H1 (cell line): ENCODE measurements around the gene MLH3. TPM values are rescaled to one million over a fixed set of nuclear protein-coding genes. Genes with fewer than 3 reads are reported as not detected.

Experiments
- CHD2 ChIP-seq: IDR thresholded peaks from 2 replicates; pipeline ENCODE4 v1.6.1; 2012; ENCODE audit warnings: low read length, improper control_type of control experiment
- EZH2 ChIP-seq: fragments of 200-600 bp; sonication (generic); IDR thresholded peaks from 2 replicates; pipeline ENCODE4 v1.7.1; 2012; ENCODE audit warnings: low read depth, mild to moderate bottlenecking, moderate library complexity, low read length, inconsistent platforms; ENCODE audit not compliant: severe bottlenecking
- HDAC6 ChIP-seq: IDR thresholded peaks from one replicate; pipeline ENCODE4 v1.7.1; 2012; ENCODE audit warnings: low read depth, mild to moderate bottlenecking, inconsistent platforms, low read length, moderate library complexity
- KDM1A ChIP-seq: fragments of 200-600, 300-600 bp; sonication (generic); IDR thresholded peaks from 2 replicates; pipeline ENCODE4 v1.7.1; 2016; ENCODE audit warnings: mild to moderate bottlenecking, low read length, borderline replicate concordance
- KDM4A ChIP-seq: IDR thresholded peaks from one replicate; pipeline ENCODE4 v1.7.1; 2012; ENCODE audit warnings: low read depth, mild to moderate bottlenecking, moderate library complexity, low read length, inconsistent platforms; ENCODE audit not compliant: severe bottlenecking
- NANOG ChIP-seq: IDR thresholded peaks from 2 replicates; pipeline ENCODE4 v1.6.1; 2011; ENCODE audit warnings: low read length, low read depth, mild to moderate bottlenecking, inconsistent platforms; ENCODE audit not compliant: insufficient read depth, poor library complexity, severe bottlenecking
- PHF8 ChIP-seq: fragments of 200-600 bp; sonication (generic); conservative IDR thresholded peaks from 2 replicates; pipeline ENCODE4 v1.7.1; 2012; ENCODE audit warnings: low read depth, mild to moderate bottlenecking, inconsistent platforms, low read length, moderate library complexity
- RFX5 ChIP-seq: IDR thresholded peaks from 2 replicates; pipeline ENCODE4 v1.6.1; 2011; ENCODE audit warnings: low read depth, low read length, improper control_type of control experiment, borderline replicate concordance
- SP2 ChIP-seq: IDR thresholded peaks from 2 replicates; pipeline ENCODE4 v1.6.1; 2012; ENCODE audit warnings: mild to moderate bottlenecking, low read length, inconsistent platforms
- polyA plus RNA-seq, 7 experiments: library from polyadenylated mRNA; depleted of rRNA in 3 of 7; stranded (reverse) in 5 of 7; unstranded in 2 of 7; fragments of >200 nt in 5 of 7; fragments of 200-250 nt in 2 of 7; gene quantifications; 1 replicate in 5 of 7; 2 replicates in 1 of 7; 4 replicates in 1 of 7; pipeline versions ENCODE4 v1.2.1 to v1.2.3, GENCODE V29; 2011 to 2013; ENCODE audit warnings: missing spikeins in 2 of 7, mixed read lengths in 2 of 7
- total RNA-seq: library from RNA; stranded (reverse); fragmentation: NEBNext Ultra II Directional; extraction: Animal tissue kit (Norgen Biotek cat#: 25700); gene quantifications from 2 replicates; pipeline ENCODE4 v1.2.1, GENCODE V29; 2021
- TF ChIP-seq, protein P1 (sequence below): fragments of 300-600 bp; sonication (generic); IDR thresholded peaks from 2 replicates; pipeline ENCODE4 v1.7.1; 2012; ENCODE audit warnings: low read length, moderate library complexity, mild to moderate bottlenecking, inconsistent platforms; ENCODE audit not compliant: insufficient replicate concordance

Gene MLH3
- total and polyA plus RNA-seq, 2 of the 8 experiments (the other 6 are each of a cell fraction or from before 2014, with no cell fraction given), result 9.3 to 20.1 TPM

DNA sequence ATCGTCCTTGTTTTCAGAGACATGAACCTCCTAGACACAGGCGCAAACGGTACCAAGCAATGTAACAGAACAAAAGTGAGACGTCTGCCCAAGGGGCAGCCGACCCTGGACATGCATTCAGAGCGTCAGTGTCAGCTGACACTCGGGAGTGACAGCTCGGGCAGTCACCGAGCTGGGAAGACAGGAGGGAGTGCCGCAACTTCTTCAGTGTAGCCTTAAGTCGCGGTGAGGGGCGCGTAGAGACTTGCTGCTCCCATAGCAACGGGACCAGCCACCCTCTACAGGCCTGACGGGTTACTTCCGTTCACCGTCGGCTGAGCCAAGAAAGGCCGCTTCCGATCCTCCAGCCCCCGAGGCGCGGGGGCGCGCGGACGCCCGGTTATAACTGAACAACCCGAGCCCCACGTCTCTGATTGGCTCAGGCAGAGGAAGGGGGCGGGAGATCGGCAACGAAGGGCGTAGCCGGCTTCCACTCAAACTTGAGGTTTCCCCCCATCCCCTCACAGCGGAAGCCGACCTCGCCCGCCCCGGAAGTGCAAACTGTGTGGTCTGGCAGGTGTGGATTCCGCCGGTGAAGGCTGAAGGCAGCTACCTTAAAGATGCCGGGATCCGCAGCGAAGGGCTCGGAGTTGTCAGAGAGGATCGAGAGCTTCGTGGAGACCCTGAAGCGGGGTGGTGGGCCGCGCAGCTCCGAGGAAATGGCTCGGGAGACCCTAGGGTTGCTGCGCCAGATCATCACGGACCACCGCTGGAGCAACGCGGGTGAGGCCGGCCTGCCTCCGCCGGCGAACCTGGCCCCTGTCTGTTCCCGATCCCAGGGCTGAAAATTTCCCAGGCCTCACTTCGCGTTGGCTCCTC lies 48.6 kb downstream of the MLH3 start, which contains the start of gene EIF2B2 (continued):
- no peak for TF ChIP-seq KDM1A
- peak; percentile 88 for TF ChIP-seq KDM4A
- TF ChIP-seq EZH2, result no peak
- TF ChIP-seq CHD2, result peak; percentile 82
- TF ChIP-seq NANOG, result no peak
- TF ChIP-seq RFX5, result no peak
- peak; percentile 59 for TF ChIP-seq SP2
- TF ChIP-seq PHF8, result peak; percentile 60
- TF ChIP-seq HDAC6, result no peak
- TF ChIP-seq, protein P1, sequence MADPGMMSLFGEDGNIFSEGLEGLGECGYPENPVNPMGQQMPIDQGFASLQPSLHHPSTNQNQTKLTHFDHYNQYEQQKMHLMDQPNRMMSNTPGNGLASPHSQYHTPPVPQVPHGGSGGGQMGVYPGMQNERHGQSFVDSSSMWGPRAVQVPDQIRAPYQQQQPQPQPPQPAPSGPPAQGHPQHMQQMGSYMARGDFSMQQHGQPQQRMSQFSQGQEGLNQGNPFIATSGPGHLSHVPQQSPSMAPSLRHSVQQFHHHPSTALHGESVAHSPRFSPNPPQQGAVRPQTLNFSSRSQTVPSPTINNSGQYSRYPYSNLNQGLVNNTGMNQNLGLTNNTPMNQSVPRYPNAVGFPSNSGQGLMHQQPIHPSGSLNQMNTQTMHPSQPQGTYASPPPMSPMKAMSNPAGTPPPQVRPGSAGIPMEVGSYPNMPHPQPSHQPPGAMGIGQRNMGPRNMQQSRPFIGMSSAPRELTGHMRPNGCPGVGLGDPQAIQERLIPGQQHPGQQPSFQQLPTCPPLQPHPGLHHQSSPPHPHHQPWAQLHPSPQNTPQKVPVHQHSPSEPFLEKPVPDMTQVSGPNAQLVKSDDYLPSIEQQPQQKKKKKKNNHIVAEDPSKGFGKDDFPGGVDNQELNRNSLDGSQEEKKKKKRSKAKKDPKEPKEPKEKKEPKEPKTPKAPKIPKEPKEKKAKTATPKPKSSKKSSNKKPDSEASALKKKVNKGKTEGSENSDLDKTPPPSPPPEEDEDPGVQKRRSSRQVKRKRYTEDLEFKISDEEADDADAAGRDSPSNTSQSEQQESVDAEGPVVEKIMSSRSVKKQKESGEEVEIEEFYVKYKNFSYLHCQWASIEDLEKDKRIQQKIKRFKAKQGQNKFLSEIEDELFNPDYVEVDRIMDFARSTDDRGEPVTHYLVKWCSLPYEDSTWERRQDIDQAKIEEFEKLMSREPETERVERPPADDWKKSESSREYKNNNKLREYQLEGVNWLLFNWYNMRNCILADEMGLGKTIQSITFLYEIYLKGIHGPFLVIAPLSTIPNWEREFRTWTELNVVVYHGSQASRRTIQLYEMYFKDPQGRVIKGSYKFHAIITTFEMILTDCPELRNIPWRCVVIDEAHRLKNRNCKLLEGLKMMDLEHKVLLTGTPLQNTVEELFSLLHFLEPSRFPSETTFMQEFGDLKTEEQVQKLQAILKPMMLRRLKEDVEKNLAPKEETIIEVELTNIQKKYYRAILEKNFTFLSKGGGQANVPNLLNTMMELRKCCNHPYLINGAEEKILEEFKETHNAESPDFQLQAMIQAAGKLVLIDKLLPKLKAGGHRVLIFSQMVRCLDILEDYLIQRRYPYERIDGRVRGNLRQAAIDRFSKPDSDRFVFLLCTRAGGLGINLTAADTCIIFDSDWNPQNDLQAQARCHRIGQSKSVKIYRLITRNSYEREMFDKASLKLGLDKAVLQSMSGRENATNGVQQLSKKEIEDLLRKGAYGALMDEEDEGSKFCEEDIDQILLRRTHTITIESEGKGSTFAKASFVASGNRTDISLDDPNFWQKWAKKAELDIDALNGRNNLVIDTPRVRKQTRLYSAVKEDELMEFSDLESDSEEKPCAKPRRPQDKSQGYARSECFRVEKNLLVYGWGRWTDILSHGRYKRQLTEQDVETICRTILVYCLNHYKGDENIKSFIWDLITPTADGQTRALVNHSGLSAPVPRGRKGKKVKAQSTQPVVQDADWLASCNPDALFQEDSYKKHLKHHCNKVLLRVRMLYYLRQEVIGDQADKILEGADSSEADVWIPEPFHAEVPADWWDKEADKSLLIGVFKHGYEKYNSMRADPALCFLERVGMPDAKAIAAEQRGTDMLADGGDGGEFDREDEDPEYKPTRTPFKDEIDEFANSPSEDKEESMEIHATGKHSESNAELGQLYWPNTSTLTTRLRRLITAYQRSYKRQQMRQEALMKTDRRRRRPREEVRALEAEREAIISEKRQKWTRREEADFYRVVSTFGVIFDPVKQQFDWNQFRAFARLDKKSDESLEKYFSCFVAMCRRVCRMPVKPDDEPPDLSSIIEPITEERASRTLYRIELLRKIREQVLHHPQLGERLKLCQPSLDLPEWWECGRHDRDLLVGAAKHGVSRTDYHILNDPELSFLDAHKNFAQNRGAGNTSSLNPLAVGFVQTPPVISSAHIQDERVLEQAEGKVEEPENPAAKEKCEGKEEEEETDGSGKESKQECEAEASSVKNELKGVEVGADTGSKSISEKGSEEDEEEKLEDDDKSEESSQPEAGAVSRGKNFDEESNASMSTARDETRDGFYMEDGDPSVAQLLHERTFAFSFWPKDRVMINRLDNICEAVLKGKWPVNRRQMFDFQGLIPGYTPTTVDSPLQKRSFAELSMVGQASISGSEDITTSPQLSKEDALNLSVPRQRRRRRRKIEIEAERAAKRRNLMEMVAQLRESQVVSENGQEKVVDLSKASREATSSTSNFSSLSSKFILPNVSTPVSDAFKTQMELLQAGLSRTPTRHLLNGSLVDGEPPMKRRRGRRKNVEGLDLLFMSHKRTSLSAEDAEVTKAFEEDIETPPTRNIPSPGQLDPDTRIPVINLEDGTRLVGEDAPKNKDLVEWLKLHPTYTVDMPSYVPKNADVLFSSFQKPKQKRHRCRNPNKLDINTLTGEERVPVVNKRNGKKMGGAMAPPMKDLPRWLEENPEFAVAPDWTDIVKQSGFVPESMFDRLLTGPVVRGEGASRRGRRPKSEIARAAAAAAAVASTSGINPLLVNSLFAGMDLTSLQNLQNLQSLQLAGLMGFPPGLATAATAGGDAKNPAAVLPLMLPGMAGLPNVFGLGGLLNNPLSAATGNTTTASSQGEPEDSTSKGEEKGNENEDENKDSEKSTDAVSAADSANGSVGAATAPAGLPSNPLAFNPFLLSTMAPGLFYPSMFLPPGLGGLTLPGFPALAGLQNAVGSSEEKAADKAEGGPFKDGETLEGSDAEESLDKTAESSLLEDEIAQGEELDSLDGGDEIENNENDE, result no peak
